Neural progenitor cell (in vitro differentiated cells): ENCODE measurements around the gene PPM1H.

Experiments
- EZH2 ChIP-seq: fragments of 200-600 bp; sonication (generic); IDR thresholded peaks from 2 replicates; pipeline ENCODE4 v1.6.1; 2017; ENCODE audit warnings: antibody characterized with exemption, mild to moderate bottlenecking, moderate library complexity
- EZH2phosphoT487 ChIP-seq: fragments of 200-600 bp; sonication (generic); IDR thresholded peaks from 2 replicates; pipeline ENCODE4 v1.6.1; 2017; ENCODE audit warnings: antibody characterized with exemption
- TF ChIP-seq, protein P1 (sequence below): fragments of 200-600 bp; sonication (generic); IDR thresholded peaks from 2 replicates; pipeline ENCODE4 v1.5.1; 2017; ENCODE audit warnings: antibody characterized with exemption, mild to moderate bottlenecking

DNA sequence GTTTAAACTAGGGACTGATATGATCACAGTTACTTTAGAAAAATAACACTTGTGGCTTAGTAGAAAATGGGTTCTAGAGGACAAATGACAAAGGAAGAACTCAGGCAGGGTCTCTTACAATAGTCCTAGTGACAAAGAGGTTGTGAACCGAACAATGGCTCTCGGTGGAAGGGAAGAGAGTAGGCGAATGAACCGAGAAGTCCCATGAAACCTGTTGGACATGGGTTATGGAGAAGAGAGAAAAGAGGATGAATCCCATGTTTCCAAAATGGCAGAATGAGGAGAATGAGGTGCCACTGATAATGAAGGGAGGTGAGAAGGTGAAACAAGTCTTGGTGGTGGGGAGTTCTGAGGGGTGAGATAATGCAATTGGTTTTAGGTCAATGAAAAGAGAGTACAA, 94.1 kb downstream of the PPM1H start:
- TF ChIP-seq, protein P1, sequence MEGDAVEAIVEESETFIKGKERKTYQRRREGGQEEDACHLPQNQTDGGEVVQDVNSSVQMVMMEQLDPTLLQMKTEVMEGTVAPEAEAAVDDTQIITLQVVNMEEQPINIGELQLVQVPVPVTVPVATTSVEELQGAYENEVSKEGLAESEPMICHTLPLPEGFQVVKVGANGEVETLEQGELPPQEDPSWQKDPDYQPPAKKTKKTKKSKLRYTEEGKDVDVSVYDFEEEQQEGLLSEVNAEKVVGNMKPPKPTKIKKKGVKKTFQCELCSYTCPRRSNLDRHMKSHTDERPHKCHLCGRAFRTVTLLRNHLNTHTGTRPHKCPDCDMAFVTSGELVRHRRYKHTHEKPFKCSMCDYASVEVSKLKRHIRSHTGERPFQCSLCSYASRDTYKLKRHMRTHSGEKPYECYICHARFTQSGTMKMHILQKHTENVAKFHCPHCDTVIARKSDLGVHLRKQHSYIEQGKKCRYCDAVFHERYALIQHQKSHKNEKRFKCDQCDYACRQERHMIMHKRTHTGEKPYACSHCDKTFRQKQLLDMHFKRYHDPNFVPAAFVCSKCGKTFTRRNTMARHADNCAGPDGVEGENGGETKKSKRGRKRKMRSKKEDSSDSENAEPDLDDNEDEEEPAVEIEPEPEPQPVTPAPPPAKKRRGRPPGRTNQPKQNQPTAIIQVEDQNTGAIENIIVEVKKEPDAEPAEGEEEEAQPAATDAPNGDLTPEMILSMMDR = no peak
- TF ChIP-seq EZH2 (no peak), EZH2phosphoT487 (no peak)
